Nephron progenitor cell (in vitro differentiated cells): ENCODE results near the gene ADAMTS9.

Experiments used
- DNase-seq: peaks from one replicate; pipeline ENCODE4 v3.0.0; 2021
- H3K27ac Mint-ChIP-seq: 2 replicates; pipeline ENCODE4 v1.8.0; 2021; ENCODE audit warnings: mild to moderate bottlenecking, moderate library complexity, mixed read lengths
- H3K27me3 Mint-ChIP-seq: 2 replicates; pipeline ENCODE4 v1.8.0; 2021; ENCODE audit warnings: mild to moderate bottlenecking, low read depth, mixed read lengths; ENCODE audit not compliant: poor library complexity
- H3K36me3 Mint-ChIP-seq: 2 replicates; pipeline ENCODE4 v1.8.0; 2021; ENCODE audit warnings: low read depth, mixed read lengths
- H3K4me1 Mint-ChIP-seq: 2 replicates; pipeline ENCODE4 v1.8.0; 2021; ENCODE audit warnings: mixed read lengths
- H3K4me3 Mint-ChIP-seq: 2 replicates; pipeline ENCODE4 v1.8.0; 2021; ENCODE audit warnings: mild to moderate bottlenecking, moderate library complexity, mixed read lengths
- H3K9me3 Mint-ChIP-seq: 2 replicates; pipeline ENCODE4 v1.8.0; 2021; ENCODE audit warnings: mild to moderate bottlenecking, moderate library complexity, mixed read lengths
- CTCF ChIP-seq: fragments of 200-600 bp; sonication (generic); IDR thresholded peaks from 2 replicates; pipeline ENCODE4 v1.5.0; 2021; ENCODE audit warnings: antibody characterized with exemption

ADAMTS9 gene

GRCh38 chr3:64601824-64602223, 86.0 kb downstream of the ADAMTS9 start:
- Mint-ChIP-seq H3K27ac (no peak overlapping the region), H3K9me3 (no peaks in the 10 kb centered on the region), H3K4me1 (peaks cover 14% of the 10 kb centered on the region), H3K4me3 (no peak overlapping the region), H3K36me3 (peaks cover 70% of the 10 kb centered on the region), H3K27me3 (no peaks in the 10 kb centered on the region)
- no peak for DNase-seq
- no peak for TF ChIP-seq CTCF

- Mint-ChIP-seq H3K27me3 (no peaks in the 10 kb centered on the region), H3K27ac (no peak overlapping the region), H3K9me3 (no peaks in the 10 kb centered on the region), H3K4me3 (no peak overlapping the region), H3K36me3 (peaks cover 71% of the 10 kb centered on the region), H3K4me1 (peaks cover 14% of the 10 kb centered on the region)
- no peak for TF ChIP-seq CTCF
- DNase-seq: no peak
Measured at GRCh38 chr3:64600246-64600950, 87.4 kb downstream of the ADAMTS9 start.

GRCh38 chr3:64599651-64600050, 88.1 kb downstream of the ADAMTS9 start:
- no peaks in the 10 kb centered on the region for H3K9me3 Mint-ChIP-seq
- H3K27me3 Mint-ChIP-seq: peaks cover 3% of the 10 kb centered on the region
- H3K27ac Mint-ChIP-seq: no peak overlapping the region
- H3K4me3 Mint-ChIP-seq: no peak overlapping the region
- H3K4me1 Mint-ChIP-seq: peaks cover 14% of the 10 kb centered on the region
- no peak for TF ChIP-seq CTCF
- peaks cover 79% of the 10 kb centered on the region for H3K36me3 Mint-ChIP-seq
- no peak for DNase-seq

- peaks cover 9% of the 10 kb centered on the region for H3K27me3 Mint-ChIP-seq
- no peaks in the 10 kb centered on the region for H3K9me3 Mint-ChIP-seq
- no peak for DNase-seq
- H3K4me1 Mint-ChIP-seq: peaks cover 27% of the 10 kb centered on the region
- no peak overlapping the region for H3K27ac Mint-ChIP-seq
- H3K36me3 Mint-ChIP-seq: peaks cover 71% of the 10 kb centered on the region
- H3K4me3 Mint-ChIP-seq: no peak overlapping the region
- TF ChIP-seq CTCF: no peak
Measured at GRCh38 chr3:64595253-64595694, 92.5 kb downstream of the ADAMTS9 start.

DNA sequence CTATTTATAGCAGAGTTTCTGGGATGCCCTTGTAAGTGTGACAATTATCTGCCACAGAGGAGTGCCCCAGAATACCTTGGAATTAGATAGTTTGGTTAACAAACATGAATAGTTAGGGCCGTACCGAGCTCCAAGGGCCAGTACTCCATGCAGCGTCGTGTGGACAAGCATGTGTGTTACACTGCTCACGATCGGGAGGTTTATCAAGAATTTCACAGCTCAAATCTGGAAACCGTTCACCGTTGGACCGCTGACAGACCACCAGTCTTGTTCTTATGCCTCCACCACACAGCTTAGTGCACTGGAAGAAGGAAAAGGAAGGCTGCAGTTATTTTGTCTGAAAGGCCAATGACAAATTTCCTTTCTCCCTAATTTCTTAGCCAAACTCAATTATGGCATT, 93.7 kb downstream of the ADAMTS9 start:
- H3K9me3 Mint-ChIP-seq: no peaks in the 10 kb centered on the region
- H3K27ac Mint-ChIP-seq: no peak overlapping the region
- no peak for DNase-seq
- no peak for TF ChIP-seq CTCF
- peaks cover 9% of the 10 kb centered on the region for H3K27me3 Mint-ChIP-seq
- peaks cover 16% of the 10 kb centered on the region for H3K4me1 Mint-ChIP-seq
- peaks cover 68% of the 10 kb centered on the region for H3K36me3 Mint-ChIP-seq
- no peak overlapping the region for H3K4me3 Mint-ChIP-seq

DNA sequence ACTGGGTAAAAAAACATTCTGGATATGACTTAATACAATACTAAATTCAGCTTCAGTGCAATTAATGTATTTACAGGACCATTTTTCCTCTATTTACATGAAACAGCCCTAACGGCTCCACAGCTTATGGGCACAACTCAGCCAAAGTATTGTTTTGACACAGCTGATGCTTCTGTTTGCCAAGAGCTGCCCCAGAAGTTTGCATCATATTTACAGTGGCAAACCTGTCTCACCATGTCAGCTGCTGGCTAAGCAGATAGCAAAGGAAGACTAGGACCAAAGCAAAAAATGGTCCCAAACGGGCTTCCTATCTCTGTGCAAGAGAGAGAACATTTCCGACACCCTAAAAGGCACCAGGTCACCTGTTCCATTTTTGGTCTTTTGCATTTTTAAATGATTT, 94.5 kb downstream of the ADAMTS9 start:
- H3K27me3 Mint-ChIP-seq: peaks cover 9% of the 10 kb centered on the region
- H3K27ac Mint-ChIP-seq: no peak overlapping the region
- TF ChIP-seq CTCF: no peak
- no peak overlapping the region for H3K4me3 Mint-ChIP-seq
- peaks cover 20% of the 10 kb centered on the region for H3K4me1 Mint-ChIP-seq
- DNase-seq: no peak
- H3K9me3 Mint-ChIP-seq: no peaks in the 10 kb centered on the region
- H3K36me3 Mint-ChIP-seq: peaks cover 63% of the 10 kb centered on the region
